Dendritic cell treated with granulocyte-macrophage colony-stimulating factor and Interleukin-4, amounts not matched to agents 40 ng/mL and 50 ng/mL, for 4 days (primary cell): ENCODE results near the gene OR2H2.

Source experiments
- H3K27ac Mint-ChIP-seq: one replicate; pipeline ENCODE4 v1.8.0; 2022; ENCODE audit warnings: mild to moderate bottlenecking, mixed read lengths
- H3K27me3 Mint-ChIP-seq: one replicate; pipeline ENCODE4 v1.8.0; 2022; ENCODE audit warnings: mild to moderate bottlenecking, mixed read lengths
- H3K36me3 Mint-ChIP-seq: one replicate; pipeline ENCODE4 v1.8.0; 2022; ENCODE audit warnings: low read depth, mixed read lengths
- H3K4me1 Mint-ChIP-seq: one replicate; pipeline ENCODE4 v1.8.0; 2022; ENCODE audit warnings: low read depth, mixed read lengths
- H3K4me3 Mint-ChIP-seq: one replicate; pipeline ENCODE4 v1.8.0; 2022; ENCODE audit warnings: mild to moderate bottlenecking, moderate library complexity, mixed read lengths
- H3K9me3 Mint-ChIP-seq: one replicate; pipeline ENCODE4 v1.8.0; 2022; ENCODE audit warnings: mixed read lengths
- intact Hi-C: fragments of 100-400 bp; cut with micrococcal nuclease; formaldehyde crosslinking; loops from one replicate; pipeline ENCODE4 v1.15.0; 2022

The OR2H2 gene

GRCh38 chr6:29566856-29567255 is 18.1 kb upstream of the OR2H2 start:
- Mint-ChIP-seq H3K9me3 (no peaks in the 10 kb centered on the region), H3K27ac (no peak overlapping the region), H3K36me3 (no peaks in the 10 kb centered on the region), H3K4me3 (no peak overlapping the region), H3K27me3 (peaks cover 24% of the 10 kb centered on the region), H3K4me1 (peaks cover 8% of the 10 kb centered on the region)
- intact Hi-C loops, result no loop called here

DNA sequence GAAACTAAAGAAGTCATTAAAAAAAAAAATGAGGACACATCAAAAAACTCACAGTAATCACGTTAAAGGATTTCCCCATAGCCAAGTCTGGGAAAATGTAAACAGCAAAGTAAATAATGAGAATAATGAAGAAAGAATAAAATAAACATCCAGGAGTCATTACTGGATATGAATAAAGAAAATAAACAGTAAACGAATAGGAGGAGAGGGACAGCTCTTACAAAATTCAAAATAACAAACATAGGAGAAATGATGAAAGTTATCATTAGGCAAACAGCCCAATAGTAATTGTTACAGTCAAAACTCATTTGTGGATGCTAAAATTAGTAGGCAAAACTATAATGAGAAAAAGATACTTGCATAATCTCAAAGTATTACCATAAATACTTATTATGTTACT is 17.4 kb upstream of the OR2H2 start:
- intact Hi-C loops, result no loop called here
- Mint-ChIP-seq H3K9me3 (no peaks in the 10 kb centered on the region), H3K27me3 (peaks cover 25% of the 10 kb centered on the region), H3K4me3 (no peak overlapping the region), H3K36me3 (no peaks in the 10 kb centered on the region), H3K4me1 (peaks cover 8% of the 10 kb centered on the region), H3K27ac (no peak overlapping the region)

DNA sequence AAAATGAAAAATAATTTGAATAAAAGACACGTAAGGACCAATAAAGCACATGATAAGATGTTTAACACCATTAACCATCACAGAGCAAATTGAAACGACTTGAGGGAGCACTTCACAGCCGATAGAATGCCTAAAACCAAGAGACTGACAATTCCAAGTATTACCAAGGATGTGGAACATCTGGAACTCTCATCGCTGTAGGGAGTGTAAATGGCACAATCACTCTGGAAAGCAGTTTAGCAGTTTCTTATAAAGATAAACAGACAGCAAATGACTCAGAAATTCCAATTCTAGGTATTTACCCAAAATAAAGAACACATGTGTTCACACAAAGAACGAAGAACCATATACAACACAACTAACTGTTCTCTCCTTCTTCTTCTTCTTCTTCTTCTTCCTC is 16.9 kb upstream of the OR2H2 start:
- Mint-ChIP-seq H3K4me1 (peaks cover 6% of the 10 kb centered on the region), H3K27me3 (peaks cover 21% of the 10 kb centered on the region), H3K27ac (no peak overlapping the region), H3K9me3 (no peaks in the 10 kb centered on the region), H3K4me3 (no peak overlapping the region), H3K36me3 (no peaks in the 10 kb centered on the region)
- intact Hi-C loops, result no loop called here

DNA sequence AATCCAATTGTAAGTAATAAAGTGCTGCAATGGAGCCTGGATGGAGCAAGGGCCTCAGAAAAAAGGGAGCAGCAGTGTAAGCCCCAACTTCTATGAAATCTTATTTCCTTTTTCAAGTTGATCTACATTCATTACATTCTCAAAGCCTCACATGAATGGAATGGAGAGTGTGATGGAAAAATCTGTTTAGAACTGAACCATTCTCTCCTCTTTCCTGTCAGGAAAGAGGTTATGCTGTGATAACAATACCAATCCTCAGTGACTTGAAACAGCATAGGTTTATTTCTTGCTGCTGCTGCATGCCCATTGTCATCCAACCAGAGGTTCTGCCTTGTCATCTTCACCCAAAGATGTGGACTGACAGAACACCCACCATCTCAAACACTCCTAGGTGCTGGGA is 8.9 kb upstream of the OR2H2 start:
- intact Hi-C loops, result no loop called here

DNA sequence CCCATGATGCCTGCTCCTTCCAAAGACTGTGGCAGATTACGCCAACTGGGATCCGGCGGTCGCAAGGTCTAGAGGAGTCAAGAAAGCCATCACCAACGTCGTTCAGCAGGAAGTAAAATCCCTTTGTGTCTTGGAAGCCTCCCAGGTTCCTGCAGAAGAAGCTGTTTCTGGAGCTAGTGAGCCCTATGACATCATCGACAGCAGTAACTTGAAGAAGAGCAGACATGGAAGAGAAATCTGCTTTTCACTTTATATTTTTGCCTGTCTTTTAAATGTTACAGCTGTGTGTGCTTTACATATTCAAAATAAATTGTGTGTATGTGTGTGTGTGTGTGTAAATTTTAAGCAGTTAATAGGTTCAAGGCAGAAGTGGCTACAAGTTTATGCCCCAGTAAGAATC is 7.4 kb upstream of the OR2H2 start:
- H3K27ac Mint-ChIP-seq, result no peak overlapping the region
- H3K4me1 Mint-ChIP-seq, result no peaks in the 10 kb centered on the region
- intact Hi-C loops, result no loop called here
- H3K27me3 Mint-ChIP-seq, result peaks cover 15% of the 10 kb centered on the region
- H3K4me3 Mint-ChIP-seq, result no peak overlapping the region
- no peaks in the 10 kb centered on the region for H3K36me3 Mint-ChIP-seq
- H3K9me3 Mint-ChIP-seq, result no peaks in the 10 kb centered on the region

More for the DNA sequence above, 8.9 kb upstream of the OR2H2 start:
- Mint-ChIP-seq H3K9me3 (no peaks in the 10 kb centered on the region), H3K4me1 (no peaks in the 10 kb centered on the region), H3K27me3 (peaks cover 19% of the 10 kb centered on the region), H3K36me3 (no peaks in the 10 kb centered on the region), H3K27ac (no peak overlapping the region), H3K4me3 (no peak overlapping the region)

DNA sequence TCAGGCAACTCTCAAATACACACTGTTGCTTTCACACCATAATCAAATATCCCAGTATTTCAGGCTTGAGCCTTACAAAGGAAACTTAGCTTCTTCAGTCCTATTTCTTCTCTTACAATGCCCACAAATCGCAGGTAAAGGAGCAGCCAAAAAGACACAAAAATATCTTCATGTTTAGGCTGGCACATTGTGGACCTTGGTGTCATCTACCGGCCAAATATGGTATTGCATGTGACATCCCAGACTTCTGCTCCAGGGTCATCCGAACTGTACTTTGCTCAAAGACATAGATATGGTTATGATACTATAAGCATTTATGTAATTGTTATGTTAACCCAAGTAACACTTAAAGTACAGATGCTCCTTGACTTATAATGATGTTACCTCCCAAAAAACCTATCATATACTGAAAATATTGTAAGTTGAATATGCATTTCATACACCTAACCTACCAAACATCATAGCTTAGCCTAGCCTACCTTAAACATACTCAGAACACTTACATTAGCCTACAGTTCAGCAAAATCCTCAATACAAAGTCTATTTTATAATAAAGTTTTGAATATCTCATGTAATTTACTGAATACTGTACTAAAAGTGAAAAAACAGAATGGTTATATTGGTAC is 4.6 kb downstream of the OR2H2 start:
- Mint-ChIP-seq H3K27me3 (peaks cover 19% of the 10 kb centered on the region), H3K4me3 (no peak overlapping the region), H3K36me3 (no peaks in the 10 kb centered on the region), H3K27ac (no peak overlapping the region), H3K9me3 (no peaks in the 10 kb centered on the region), H3K4me1 (peaks cover 7% of the 10 kb centered on the region)
- intact Hi-C loops, result loop anchor here (2.0 to 10.0 kb wide), 2 partner anchors 565 to 903 kb away; no protein-coding TSS in a partner anchor

DNA sequence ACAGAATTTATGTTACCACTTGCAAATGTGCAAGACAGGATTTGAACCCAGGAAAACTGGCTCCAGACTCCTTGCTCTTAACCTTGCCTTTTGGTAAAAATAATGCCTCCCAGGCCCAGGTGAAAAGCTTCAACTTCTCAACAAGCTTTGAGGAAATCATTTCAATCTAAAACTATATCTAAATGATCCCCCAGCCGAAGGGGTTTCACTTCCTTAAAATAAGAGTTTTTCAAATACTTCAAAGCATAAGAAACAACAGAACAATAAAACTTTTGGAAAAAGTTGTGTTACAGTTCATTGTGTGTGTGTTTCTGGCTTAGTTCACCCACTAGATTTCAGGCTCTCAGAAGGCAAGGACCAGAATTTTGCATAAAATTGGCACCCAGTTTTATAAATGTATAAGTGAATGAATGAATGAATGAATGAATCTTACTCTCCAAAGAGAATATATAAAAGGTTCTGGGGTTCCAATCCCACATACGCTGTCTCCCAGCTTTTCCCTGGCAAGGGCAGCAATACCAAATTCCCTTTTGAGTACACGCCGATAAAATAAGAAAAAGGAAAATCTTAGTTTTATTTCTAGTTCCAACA is 5.4 kb downstream of the OR2H2 start:
- peaks cover 7% of the 10 kb centered on the region for H3K4me1 Mint-ChIP-seq
- intact Hi-C loops, result loop anchor here (2.0 kb wide), 1 partner anchor 904 kb away; no protein-coding TSS in a partner anchor
- no peak overlapping the region for H3K27ac Mint-ChIP-seq
- H3K36me3 Mint-ChIP-seq, result no peaks in the 10 kb centered on the region
- peaks cover 20% of the 10 kb centered on the region for H3K27me3 Mint-ChIP-seq
- no peaks in the 10 kb centered on the region for H3K9me3 Mint-ChIP-seq
- H3K4me3 Mint-ChIP-seq, result no peak overlapping the region

DNA sequence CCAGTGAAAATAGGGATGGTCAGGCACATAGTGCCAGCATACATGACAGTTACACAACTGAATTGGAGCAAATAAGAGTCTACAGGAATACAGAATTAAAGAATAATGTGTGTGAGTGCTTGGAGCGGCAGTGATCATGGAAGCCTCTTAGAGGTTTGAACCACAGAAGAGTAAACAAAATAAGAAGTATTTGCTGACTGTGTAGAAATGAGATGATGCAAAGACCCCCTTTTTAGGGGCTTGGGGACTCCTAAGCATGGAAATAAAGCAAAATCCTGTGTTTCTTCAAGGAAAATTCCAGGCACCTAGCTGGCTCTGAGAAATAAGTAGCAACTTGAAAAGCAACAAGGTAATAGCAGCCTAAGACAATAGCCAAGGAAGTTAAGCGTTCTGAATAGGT is 6.8 kb downstream of the OR2H2 start:
- Mint-ChIP-seq H3K9me3 (no peaks in the 10 kb centered on the region), H3K4me1 (peaks cover 7% of the 10 kb centered on the region), H3K27ac (no peak overlapping the region), H3K4me3 (no peak overlapping the region), H3K36me3 (no peaks in the 10 kb centered on the region), H3K27me3 (peaks cover 17% of the 10 kb centered on the region)
- intact Hi-C loops, result loop anchor here (2.0 kb wide), 1 partner anchor 905 kb away; no protein-coding TSS in a partner anchor

DNA sequence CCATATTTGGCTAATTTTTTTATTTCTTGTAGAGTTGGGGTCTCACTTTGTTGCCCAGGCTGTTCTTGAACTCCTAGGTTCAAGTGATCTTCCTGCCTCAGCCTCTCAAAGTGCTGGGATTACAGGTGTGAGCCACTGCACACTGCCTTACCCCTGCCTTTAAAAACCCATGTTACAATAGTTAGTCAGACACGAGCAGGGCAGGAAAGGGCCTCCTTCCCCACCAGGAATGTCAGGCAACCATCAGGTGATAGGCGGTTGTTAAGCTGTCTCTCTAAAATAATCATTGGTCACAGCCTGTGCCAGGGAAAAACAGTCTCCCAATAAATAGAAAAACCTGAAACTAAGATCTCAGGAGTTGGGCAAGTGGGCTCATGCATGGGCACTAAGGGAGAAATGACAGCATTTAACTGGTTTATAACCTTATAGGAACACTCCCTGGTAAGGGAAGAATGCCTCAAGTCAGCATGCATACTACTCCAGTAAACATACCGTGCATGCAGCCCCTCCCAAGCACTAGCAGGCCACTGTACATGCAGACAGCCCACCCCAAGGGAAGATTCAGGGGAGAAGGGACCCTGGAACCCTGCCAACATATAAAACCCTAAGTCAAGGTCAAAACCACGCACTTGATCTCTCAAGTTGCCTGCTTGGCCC is 8.4 kb downstream of the OR2H2 start:
- no peaks in the 10 kb centered on the region for H3K36me3 Mint-ChIP-seq

GRCh38 chr6:29596381-29596900 is 11.5 kb downstream of the OR2H2 start:
- Mint-ChIP-seq H3K4me1 (peaks cover 7% of the 10 kb centered on the region), H3K4me3 (no peak overlapping the region), H3K9me3 (no peaks in the 10 kb centered on the region), H3K36me3 (peaks cover 9% of the 10 kb centered on the region), H3K27ac (no peak overlapping the region), H3K27me3 (peaks cover 5% of the 10 kb centered on the region)
- intact Hi-C loops, result no loop called here

More for the DNA sequence above, 8.4 kb downstream of the OR2H2 start:
- H3K4me1 Mint-ChIP-seq, result peaks cover 7% of the 10 kb centered on the region
- H3K27ac Mint-ChIP-seq, result no peak overlapping the region
- peaks cover 12% of the 10 kb centered on the region for H3K27me3 Mint-ChIP-seq
- H3K9me3 Mint-ChIP-seq, result no peaks in the 10 kb centered on the region
- intact Hi-C loops, result no loop called here
- H3K4me3 Mint-ChIP-seq, result no peak overlapping the region

DNA sequence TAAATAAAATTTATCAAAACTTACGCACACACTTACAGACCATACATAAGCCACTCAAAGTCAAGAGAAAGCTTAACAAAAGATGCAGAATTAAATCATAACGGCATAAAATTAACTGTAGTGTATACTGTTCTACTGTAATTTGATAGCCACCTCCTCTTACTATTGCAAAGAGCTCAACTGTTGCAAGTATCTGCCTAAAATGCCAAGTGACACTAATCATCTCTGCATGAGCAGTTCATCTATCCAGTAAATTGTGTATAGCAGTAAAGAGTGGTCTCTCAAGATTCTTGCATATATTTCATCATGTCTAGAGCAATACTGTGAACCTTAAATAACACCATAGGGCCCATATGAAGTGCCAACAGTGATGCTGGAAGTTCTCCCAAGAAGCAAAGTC is 12.3 kb downstream of the OR2H2 start:
- H3K4me1 Mint-ChIP-seq, result peaks cover 7% of the 10 kb centered on the region
- intact Hi-C loops, result no loop called here

DNA sequence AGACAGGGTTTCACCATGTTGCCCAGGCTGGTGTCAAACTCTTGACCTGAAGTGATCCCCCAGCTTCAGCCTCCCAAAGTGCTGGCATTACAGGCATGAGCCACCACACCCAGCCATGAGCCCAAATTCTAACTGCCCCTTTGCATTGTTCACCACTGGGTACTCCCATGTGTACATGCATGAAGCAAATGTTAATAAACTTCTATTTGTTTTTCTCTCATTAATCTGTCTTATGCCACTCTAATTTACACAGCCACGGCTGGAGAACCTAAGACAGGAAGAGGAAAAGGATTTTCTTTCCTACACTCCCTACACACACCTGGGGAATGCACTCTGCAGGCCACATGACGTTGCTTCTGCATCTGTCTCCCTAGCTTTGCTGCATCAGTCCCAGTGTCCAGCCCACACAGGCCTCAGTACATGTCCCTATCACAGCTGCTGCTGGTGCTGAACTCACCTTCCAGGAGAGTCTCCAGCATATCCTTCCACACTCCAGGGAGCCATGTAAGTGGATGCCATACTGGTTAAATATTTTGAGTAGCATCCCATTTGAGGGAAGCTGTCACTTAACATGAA is 13.3 kb downstream of the OR2H2 start:
- no peak overlapping the region for H3K27ac Mint-ChIP-seq
- peaks cover 25% of the 10 kb centered on the region for H3K36me3 Mint-ChIP-seq
- H3K27me3 Mint-ChIP-seq, result peaks cover 2% of the 10 kb centered on the region
- intact Hi-C loops, result no loop called here
- no peaks in the 10 kb centered on the region for H3K9me3 Mint-ChIP-seq
- no peak overlapping the region for H3K4me3 Mint-ChIP-seq
- H3K4me1 Mint-ChIP-seq, result no peaks in the 10 kb centered on the region

More for the DNA sequence above, 12.3 kb downstream of the OR2H2 start:
- Mint-ChIP-seq H3K27ac (no peak overlapping the region), H3K4me3 (no peak overlapping the region), H3K36me3 (peaks cover 14% of the 10 kb centered on the region), H3K9me3 (no peaks in the 10 kb centered on the region), H3K27me3 (peaks cover 5% of the 10 kb centered on the region)

DNA sequence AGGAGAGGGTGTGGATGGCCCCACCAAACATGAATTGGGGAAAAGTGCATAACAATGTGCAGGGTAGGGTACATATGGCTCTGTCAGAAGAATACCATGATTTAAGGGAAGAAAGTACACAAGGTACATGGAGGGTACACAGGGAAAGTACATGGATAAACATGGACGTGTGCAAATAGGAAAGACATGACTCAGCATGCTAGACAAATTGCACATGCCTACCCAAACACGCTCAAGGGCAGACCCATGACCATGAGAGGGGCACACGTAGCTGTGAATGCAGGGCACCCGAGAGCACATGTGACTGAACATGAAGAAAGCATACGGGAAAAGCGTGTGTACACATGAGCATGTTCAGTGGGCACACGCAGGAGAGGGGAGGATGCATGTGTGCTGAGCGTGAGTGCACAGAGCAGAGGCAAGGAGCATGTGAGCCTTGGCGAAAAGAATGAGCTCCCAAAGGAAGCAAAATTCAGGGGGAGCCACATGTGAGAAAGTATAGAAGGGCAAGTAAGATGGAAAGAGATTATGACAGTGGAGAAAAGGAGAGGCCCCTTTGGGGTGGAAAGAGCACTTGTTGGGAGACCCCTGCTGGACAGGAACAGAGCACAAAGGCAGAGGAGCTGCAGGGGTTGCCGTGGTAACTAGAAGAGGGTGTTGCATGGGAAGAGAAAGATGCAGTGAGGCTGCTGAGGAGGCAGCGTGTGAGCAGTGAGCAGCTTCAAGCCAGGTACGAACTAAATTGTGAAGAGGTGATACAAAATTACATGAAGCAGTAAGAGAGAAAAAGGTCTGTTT is 17.8 kb downstream of the OR2H2 start:
- peaks cover 66% of the 10 kb centered on the region for H3K36me3 Mint-ChIP-seq
- intact Hi-C loops, result no loop called here
- no peaks in the 10 kb centered on the region for H3K9me3 Mint-ChIP-seq
- no peaks in the 10 kb centered on the region for H3K27me3 Mint-ChIP-seq
- H3K4me1 Mint-ChIP-seq, result no peaks in the 10 kb centered on the region
- no peak overlapping the region for H3K4me3 Mint-ChIP-seq
- no peak overlapping the region for H3K27ac Mint-ChIP-seq
